Left ventricle myocardium superior (tissue), 1 donor: ENCODE measurements around the gene SCPEP1. TPM values are rescaled to one million over a fixed set of nuclear protein-coding genes. Genes with fewer than 3 reads are reported as not detected.

Experiments used
- ATAC-seq: fragments of 200-7000 bp; cut with Tn5 transposase; one replicate; pipeline ENCODE4 v1.9.1; 2020; ENCODE audit warnings: mild to moderate bottlenecking, moderate library complexity
- DNase-seq: peaks from one replicate; pipeline ENCODE4 v3.0.0-alpha.2; 2020
- intact Hi-C: fragments of 100-400 bp; cut with micrococcal nuclease; formaldehyde crosslinking; loops from one replicate; pipeline ENCODE4 v1.11.0; 2022
- total RNA-seq: library from RNA; stranded (reverse); fragmentation: NEBNext Ultra II Directional; extraction: Animal tissue kit (Norgen Biotek cat#: 25700); gene quantifications from one replicate; pipeline ENCODE4 v1.2.1, GENCODE V29; 2021
- donor health status: DM: no; HTN: yes; CAD: no; lungs with severe emphysema.

Gene SCPEP1
- total RNA-seq, 1 donor from 2014 or later = 90.0 TPM

DNA sequence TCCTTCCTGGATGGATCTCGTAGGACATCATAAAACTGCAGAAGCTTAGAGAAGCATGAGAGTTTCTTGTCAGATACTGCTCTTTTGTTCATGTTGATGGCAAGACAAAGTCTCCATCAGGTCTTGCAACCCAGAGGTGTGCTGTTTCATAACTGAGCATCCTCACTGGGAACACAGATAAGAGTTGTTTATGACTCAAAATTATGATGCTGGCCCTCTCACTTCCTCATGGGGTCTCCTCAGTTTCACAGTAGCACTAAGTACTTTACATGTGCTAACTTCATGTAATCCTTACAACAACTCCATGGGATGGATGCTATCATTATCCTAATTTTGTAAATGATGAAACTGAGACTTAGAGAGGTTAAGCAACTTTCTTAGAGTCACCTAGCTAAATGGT lies 14.4 kb downstream of the SCPEP1 start:
- intact Hi-C loops = no loop called here
- no peak for DNase-seq

DNA sequence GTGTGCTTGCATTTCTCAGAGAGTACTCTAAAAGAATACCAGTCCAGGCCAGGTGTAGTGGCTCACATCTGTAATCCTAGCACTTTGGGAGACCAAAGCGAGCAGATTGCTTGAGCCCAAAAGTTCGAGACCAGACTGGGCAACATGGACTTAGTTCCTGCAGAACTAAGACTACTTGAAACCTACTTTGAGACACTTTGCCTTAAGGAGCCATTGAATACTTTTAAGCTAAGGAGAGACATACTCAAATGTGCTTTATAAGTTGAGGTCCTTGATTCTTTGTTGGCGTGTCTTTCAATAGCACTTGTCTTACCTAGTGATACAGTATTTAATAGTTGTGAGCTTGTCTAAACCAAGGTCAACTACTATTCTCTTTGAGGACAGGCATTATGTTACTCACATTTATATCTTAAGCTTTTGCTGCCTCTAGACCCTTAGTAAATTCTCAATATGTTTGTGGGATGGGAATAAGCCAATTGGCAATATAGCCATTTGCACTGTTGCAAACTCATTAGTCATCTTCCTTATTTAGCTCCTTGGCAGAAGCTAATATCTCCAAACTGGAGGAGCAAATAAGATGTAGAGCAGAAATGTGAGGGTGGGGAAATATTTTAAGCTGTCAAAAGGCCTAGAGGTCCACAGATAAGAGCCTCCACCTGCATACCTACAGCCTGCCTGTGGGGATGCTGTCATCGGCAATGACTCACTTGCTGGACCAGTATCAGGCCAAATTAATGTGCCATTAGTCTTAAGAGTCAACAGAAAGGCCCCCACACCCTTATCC lies 16.3 kb downstream of the SCPEP1 start:
- intact Hi-C loops = no loop called here
- DNase-seq (no peak), ATAC-seq (peak; percentile 57)

More for the DNA sequence above, 14.4 kb downstream of the SCPEP1 start:
- no peak for ATAC-seq

DNA sequence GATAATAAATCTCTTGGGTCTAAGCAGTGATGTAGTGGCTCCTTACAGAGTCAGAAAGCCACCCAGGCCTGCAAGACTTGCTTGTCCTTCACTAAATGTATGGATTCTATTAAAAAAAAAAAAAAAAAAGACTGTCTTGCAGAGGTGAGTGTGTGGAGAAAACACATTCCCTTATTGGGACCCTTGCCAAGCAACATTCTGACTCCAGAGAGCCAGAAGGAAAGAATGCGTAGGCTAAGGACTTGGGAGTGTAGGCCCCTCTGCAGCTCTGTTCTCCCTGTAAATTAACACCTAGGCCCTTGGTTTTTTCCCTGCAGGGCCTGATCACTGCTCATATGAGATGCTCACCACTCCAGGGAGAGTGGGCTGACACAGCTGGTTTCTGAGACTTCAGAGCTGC lies 17.8 kb downstream of the SCPEP1 start:
- intact Hi-C loops = no loop called here
- no peak for ATAC-seq
- no peak for DNase-seq

DNA sequence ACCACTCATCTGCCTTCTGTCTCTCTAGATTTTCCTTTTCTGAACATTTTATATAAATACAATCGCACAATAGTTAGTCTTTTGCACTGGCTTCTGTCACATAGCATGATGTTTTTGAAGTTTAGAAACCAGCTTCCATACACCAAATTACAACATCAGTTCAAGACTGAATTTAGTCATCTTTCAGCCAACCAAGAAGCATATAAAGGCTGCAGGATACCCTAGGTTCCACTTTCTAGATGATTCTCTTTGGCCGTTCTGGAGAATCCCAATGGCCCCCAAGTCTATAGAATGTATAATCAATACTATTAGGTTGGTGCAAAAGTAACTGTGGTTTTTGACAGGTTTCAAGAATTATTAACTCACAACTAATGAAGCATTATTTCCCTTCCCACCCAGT lies 19.4 kb downstream of the SCPEP1 start:
- intact Hi-C loops = no loop called here
- DNase-seq (no peak), ATAC-seq (no peak)

DNA sequence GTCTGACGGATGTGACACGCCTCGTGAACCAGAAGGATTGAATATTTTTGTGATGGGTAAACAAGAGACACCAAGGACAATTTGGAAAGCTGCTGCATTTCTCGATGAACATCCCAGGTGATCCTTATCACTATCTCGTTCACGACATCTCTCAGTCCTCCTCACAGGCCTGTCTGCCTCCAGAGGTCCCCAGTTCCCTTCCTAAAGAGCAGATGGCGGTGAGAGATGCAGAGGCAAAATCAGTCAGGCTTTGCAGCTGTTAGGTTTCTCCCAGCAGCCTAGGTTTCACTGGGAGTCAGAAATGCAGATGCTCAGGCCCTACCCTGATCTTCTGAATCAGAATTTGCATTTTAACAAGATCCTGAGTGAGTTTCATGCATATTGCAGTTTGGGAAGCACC lies 23.6 kb downstream of the SCPEP1 start:
- intact Hi-C loops = no loop called here
- DNase-seq (no peak), ATAC-seq (no peak)

DNA sequence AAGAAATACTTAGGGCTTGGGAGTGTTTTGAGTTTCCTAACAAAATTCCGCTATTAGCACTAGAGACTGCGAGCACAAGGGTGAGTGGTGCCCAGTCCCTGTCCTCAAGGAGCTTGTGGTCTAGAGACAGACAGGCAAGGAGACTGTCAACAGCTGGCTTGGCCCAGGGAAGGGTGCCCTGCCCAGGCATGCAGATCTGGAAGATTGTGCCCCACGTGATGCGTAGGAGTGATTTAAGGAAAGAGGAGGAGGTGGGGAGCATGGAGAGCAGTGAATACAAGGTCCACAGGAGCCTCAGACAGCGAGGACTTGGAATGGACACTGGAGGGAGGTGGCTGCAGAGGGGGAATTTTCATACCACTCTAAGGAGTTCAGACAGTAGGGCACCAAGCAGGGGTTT lies 25.0 kb downstream of the SCPEP1 start:
- no peak for DNase-seq
- intact Hi-C loops = no loop called here
- ATAC-seq = no peak

DNA sequence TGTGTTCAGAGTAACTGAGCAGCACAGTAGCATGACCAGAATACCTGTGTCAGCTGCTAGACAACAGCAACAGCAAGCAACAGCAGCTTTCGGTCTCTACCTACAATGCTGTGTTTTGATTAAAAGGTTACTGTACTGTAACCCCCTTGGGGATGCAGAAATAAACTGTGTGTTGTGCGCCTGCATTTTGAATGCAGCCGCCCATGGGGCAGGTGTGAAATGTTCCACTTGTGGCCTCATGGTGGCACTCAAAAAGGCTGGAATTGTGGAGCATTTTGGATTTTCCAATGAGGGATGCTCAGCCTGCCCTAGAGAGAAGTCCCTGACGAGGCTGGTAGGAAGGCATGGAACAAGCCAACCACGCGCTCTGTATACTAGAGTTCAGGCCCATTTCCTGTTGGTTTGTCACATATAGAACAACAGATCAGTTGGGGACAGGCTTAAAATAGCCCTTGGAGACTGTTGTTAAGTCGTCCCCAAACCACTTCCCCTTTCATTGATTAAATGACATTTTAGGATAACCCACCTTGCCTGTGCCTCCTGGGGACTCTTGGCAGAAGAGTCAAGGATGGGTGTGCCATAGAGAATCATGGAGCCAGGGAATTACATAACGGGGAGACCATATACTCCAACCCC lies 27.1 kb downstream of the SCPEP1 start:
- intact Hi-C loops = no loop called here
- peak; percentile 67 for ATAC-seq
- no peak for DNase-seq

DNA sequence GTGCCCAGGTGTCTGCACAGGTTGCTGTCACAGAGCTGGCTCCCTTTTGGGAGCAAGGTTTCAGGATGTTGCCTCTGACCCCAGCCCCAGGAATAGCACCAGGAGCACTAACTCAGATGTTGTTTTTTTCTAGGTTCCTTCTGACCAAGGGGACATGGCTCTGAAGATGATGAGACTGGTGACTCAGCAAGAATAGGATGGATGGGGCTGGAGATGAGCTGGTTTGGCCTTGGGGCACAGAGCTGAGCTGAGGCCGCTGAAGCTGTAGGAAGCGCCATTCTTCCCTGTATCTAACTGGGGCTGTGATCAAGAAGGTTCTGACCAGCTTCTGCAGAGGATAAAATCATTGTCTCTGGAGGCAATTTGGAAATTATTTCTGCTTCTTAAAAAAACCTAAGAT lies 28.1 kb downstream of the SCPEP1 start:
- intact Hi-C loops = no loop called here
- ATAC-seq (no peak), DNase-seq (no peak)

DNA sequence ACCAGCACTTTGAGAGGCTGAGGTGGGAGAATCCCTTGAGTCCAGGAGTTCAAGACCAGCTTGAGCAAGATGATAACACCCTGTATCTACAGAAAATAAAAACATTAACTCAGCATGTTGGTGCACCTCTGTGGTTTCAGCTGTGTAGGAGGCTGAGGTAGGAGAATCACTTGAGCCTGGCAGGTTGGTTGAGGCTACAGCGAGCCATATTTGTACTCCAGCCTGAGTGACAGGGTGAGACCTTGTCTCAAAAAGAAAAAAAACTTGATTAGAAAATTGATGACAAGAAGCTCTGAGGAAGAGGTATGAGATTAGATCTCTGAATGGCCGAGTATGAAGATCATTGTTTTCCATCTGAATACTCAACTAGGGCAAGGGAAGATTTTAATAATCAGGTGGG lies 31.0 kb downstream of the SCPEP1 start:
- intact Hi-C loops = no loop called here
- no peak for DNase-seq
- no peak for ATAC-seq

DNA sequence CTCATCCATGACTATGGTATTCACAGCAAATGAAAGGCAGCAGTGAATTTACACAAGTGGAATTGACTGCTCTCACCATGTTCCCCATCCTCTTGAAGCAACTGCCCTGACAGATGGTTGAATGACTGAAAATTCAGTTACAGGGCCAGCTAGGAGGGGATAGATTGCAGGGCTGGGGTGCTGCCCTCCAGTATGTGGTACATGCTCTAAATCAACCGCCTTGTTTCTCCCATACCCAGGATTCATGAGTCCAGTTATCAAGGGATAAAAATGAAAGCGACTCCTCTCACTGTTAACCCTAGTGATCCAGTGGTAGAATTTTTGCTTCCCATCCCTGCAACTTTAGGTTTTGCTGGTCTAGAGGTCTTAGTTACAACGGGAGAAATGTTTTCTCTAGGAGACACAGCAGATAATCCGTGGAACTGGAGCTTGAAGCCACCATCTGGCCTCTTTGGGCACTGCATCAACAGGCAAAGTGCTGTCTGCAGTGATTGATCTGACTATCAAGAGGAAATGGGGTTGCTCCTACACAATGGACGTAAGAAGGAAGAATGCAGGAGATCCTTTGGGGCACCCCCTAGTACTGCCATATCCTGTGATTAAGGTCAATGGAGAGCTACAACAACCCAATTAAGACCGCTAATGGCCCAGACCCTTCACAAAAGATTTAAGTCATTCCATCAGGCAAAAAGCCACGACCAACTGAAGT lies 32.0 kb downstream of the SCPEP1 start:
- DNase-seq (peak; percentile 36), ATAC-seq (peak; percentile 76)
- intact Hi-C loops = no loop called here

DNA sequence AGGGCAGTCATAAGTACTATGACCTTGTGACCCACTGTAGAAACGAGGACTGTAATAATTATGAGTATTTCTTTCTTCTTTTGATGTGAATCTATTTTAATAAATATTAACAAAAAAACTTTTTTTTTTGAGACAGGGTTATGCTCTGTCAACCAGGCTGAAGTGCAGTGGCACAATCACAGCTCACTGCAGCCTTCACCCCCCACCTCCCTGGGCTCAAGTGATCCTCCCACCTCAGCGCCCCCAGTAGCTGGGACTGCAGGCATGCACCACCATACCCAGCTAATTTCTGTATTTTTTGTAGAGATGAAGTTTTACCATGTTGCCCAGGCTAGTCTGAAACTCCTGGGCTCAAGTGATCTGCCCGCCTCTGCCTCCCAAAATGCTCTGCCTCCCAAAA lies 32.6 kb downstream of the SCPEP1 start:
- ATAC-seq (no peak), DNase-seq (no peak)
- intact Hi-C loops = no loop called here

DNA sequence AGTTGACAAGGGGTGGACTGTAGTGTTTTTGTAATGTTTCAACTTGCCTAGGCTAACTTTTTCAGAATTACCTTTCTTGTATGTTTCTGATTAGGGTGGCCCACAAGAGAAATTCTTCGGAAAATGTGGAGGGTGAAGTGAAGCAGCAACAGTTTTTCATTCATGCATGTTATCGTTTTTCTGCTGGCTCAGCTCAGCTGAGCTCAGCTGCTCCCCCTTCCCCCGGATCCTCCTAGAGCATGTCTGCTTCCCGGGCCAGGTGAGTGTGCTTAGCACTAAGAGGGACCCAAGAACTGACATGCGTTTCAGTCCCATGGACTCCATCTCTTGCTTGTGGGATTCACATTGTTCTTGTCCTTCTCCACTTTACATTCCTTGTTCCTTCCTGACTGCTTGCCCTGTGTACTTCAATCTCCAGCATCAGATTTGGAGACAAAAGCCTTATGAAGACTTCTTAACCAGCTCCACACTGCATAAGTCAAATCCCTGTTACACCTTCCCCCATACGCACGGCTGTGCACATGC lies 33.6 kb downstream of the SCPEP1 start:
- intact Hi-C loops = no loop called here
- no peak for DNase-seq
- ATAC-seq = no peak

DNA sequence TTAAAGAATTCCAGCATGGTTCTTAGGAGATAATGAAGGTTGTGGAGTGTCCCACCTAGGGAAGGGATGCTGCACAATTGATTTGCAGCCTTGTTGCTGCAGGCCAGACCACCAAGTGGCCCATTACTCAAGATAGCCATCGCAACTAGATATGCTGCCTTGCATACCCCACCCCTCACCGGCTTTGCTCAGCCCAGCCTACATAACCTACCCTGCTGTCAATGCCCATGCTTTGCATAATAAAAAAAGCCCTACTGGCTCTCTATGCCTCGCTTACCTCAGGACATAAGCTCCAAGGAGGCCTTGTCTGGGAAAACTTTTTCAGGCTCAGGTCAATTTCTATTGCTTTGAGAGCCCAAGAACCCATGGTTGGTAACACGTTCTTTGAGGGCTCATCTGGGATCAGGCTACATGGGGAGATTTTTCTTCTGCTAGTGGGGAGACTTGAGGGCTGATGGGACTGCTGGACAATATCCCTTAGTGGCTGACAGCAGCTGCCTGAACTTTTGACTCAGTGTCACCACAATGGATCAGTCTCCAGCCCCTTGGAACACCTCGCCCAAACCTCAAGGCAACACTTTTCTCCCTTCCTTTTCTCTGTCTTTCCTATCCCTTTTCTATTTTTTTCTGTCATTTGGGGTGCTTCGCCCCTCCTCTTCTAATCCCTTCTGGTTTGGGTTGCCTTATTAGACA lies 38.3 kb downstream of the SCPEP1 start:
- DNase-seq (no peak), ATAC-seq (no peak)
- intact Hi-C loops = no loop called here

DNA sequence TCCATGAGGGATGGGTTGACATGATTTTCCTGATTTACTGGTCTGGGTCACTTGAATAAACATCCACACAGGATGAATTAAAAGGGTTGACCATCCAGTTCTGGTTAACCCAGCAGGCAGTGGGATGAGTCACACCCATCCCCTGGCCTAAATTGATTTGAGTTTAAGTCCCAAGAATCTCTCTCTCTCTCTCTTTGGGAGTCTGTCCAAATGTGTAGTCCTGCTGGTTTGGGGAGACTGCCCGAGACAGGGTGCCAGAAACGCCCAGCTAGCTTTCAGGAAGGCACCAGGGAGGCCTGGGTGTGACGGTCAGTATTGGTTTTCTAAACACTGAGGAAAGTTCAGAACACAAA lies 38.8 kb downstream of the SCPEP1 start:
- no peak for ATAC-seq
- DNase-seq = no peak
- intact Hi-C loops = no loop called here

DNA sequence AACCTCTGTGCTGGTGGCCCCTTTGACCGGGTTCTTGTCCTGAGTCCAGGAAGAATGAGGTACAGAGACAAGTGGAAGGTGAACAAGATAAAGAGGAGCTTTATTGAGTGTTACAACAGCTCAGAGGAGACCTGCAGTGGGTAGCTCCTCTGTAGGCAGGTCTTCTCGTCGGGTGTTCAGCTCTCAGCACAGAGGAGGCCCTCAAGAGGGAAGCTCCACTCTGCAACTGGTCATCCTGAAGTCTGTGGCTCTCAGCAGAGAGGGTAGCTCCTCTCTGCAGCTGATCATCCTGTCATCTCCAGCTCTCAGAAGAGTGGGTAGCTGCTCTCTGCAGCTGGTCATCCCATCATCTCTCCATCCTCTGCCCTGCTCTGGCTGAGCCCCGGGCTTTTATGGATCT lies 39.7 kb downstream of the SCPEP1 start:
- intact Hi-C loops = no loop called here
- no peak for DNase-seq

DNA sequence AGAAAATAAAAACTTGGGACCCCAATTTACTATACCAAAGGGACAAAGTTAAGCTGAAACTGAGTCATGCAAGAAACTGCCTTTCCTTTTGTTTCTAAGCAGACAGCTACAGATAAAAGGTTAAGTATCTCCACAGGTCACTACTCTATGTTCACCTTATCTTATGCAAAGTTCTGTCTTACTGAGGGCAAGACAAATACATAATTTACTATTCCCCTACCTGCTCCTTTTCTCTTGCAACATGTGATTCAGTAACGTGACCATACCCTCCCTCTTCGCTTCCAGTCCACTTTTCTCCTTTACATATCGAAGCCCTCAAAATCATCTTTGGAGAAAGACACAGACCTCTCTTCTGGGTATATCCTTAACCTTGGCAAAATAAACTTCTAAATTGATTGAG lies 42.3 kb downstream of the SCPEP1 start:
- intact Hi-C loops = no loop called here
- ATAC-seq (no peak), DNase-seq (no peak)

More for the DNA sequence above, 39.7 kb downstream of the SCPEP1 start:
- ATAC-seq = no peak

DNA sequence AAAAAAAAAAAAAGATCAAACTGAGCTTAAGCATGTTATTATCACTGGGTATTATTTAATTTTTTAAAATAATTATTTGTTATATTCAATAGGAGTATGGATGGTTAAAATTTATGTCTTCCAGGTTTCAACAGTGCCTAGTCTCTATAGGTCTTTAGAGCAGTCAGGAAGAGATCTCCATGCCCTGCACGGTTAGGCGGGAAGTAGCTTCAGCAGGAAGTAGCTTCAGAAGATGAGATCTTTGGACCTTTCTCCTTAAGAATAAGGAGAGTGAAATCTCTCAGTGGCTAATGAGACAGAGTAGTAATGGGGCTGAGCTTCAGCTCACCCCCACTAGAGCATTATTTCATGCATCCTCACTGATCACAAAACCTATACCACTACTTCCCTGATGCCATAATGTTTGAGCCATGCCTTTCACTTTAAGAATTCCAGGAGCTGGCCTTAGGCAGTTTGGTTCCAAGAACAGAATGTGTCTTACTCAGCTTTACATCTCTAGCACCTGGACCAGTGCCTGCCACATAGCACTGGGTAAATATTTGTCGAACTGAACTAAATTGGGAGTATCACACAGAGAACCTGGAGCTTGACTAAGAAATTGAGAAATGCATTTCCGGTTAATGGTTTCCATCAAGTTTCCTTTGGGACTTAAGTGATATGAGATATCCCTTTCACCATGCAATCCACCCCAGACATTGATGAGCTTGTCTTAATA lies 43.5 kb downstream of the SCPEP1 start:
- intact Hi-C loops = no loop called here
- DNase-seq (no peak), ATAC-seq (peak; percentile 27)

DNA sequence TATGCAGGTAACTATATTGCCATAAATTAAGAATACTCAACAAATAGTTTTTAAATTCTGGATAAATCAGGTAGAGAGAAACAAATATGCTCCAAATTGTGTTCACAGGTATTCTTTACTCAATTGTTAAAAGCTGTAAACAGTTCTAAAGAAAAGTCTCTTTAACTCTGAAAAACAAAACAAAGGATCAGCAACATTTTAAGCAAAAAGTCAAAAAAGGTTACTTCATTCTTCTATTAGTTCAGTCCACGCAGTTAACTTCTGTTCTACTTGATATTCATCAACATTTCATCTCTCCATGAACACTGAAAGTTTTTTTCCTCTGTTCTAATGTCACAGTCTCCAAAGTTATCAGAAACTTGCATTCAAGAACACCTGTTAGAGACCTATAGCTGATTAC lies 47.9 kb downstream of the SCPEP1 start:
- no peak for ATAC-seq
- intact Hi-C loops = no loop called here
- DNase-seq = no peak

DNA sequence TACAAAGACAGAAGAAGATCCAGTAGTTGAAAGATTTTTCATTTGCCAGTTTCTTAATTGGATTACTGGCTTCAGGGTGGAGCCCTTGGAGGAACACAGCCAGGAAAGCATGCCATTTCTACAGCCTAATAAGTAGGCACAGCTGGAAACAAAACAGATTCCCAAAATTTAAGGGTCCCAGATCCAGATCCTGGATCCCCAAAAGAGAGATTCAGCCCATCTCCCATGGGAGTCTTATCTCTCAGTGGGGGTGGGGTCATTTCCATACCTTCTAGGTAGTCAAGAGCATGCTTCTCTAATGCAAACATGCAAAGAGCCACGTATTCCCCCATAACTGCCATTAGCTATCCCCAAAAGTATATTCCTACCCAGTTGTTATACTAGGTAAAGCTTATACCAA lies 49.9 kb downstream of the SCPEP1 start:
- no peak for ATAC-seq
- intact Hi-C loops = no loop called here
- no peak for DNase-seq
